Suprapubic skin (tissue), 4 donors: ENCODE measurements around the gene RFX2. TPM values are rescaled to one million over a fixed set of nuclear protein-coding genes. Genes with fewer than 3 reads are reported as not detected.

Source experiments
- DNase-seq, 2 donors: peaks; one replicate each; pipeline ENCODE4 v3.0.0-alpha.2; 2019; ENCODE audit warnings: low spot score in 2 of 2
- H3K27ac ChIP-seq: fragments of 200-600 bp; sonication (generic); one replicate; pipeline ENCODE4 v1.5.1; 2019
- H3K27me3 ChIP-seq: fragments of 200-600 bp; sonication (generic); one replicate; pipeline ENCODE4 v1.5.1; 2019
- H3K36me3 ChIP-seq: fragments of 200-600 bp; sonication (generic); one replicate; pipeline ENCODE4 v1.5.1; 2019
- H3K4me1 ChIP-seq: fragments of 200-600 bp; sonication (generic); one replicate; pipeline ENCODE4 v1.5.1; 2019
- H3K4me3 ChIP-seq: fragments of 200-600 bp; sonication (generic); one replicate; pipeline ENCODE4 v1.5.1; 2019; ENCODE audit warnings: mild to moderate bottlenecking
- H3K9me3 ChIP-seq: fragments of 200-600 bp; sonication (generic); one replicate; pipeline ENCODE4 v1.5.1; 2019
- EP300 ChIP-seq: sonication (generic); formaldehyde crosslinking; IDR thresholded peaks from one replicate; pipeline ENCODE4 v1.6.1; 2017; ENCODE audit warnings: antibody characterized with exemption
- POLR2A ChIP-seq, 2 donors: fragments of 450-650 bp; IDR thresholded peaks; one replicate each; pipeline ENCODE4 v1.6.1; 2017; ENCODE audit warnings: antibody characterized with exemption in 2 of 2, mild to moderate bottlenecking in 2 of 2, moderate library complexity in 2 of 2
- POLR2AphosphoS5 ChIP-seq, 3 donors: sonication (generic); formaldehyde crosslinking; IDR thresholded peaks; one replicate each; pipeline ENCODE4 v1.6.1; 2017; ENCODE audit warnings: antibody characterized with exemption in 3 of 3
- WGBS: methylation state at CpG from one replicate; pipeline ENCODE4 v1.1.5; 2018; 5-methylcytosine and 5-hydroxymethylcytosine counted together
- total RNA-seq, 4 donors: library from RNA; depleted of rRNA; stranded (reverse); fragments of >200 nt; gene quantifications; one replicate each; pipeline ENCODE4 v1.1.0, GENCODE V29; 2016
- TF ChIP-seq, protein P1 (sequence below), 2 donors: fragments of 200-600 bp in 1 of 2; fragments of 450-650 bp in 1 of 2; sonication (generic) in 1 of 2; IDR thresholded peaks; one replicate each; pipeline ENCODE4 v1.5.1; 2016 to 2019; ENCODE audit warnings: antibody characterized with exemption in 2 of 2, mild to moderate bottlenecking in 1 of 2, moderate library complexity in 1 of 2

RFX2 gene
- total RNA-seq, 4 donors from 2014 or later, result 28.8 to 62.0 (median 43.5) TPM

DNA sequence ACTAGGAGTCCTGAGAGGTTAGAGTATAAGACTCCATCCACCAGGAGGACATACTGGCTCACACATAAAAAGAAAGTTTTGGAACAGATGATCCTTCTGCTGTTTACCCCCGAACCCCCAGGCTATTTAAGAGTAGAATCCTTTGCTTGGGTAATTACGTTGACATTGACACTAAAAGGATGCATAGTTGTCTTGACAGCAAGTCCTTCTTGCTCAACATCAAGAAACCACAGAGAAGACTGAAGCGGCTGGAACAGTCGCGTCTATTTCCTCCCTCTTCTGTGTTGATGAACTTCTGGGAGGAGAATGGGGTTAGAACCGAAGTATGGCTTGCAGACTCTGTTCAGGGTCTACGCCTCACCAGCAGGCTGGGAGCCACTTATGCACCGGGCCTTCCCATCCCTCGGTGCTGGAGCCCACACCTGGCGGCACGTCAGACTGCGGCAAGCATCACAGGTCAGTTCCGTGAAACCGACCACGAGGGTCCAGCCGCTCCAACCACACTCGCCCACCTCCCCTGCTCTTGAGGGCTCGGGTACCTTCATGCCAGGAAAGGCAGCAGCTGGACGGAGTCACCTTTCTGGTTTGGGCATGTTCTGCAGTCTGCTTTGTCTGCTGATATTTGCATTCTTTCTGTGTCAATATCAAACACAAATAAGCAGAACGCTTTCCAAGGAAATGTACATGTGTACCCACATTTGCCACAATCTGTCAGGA, 90.0 kb downstream of the RFX2 start:
- 79% methylated on average over 19 of the region's 20 CpGs for WGBS
- Histone ChIP-seq H3K9me3 (no peaks in the 10 kb centered on the region), H3K27ac (no peak overlapping the region), H3K36me3 (peaks cover 11% of the 10 kb centered on the region), H3K4me3 (no peak overlapping the region), H3K4me1 (peaks cover 2% of the 10 kb centered on the region), H3K27me3 (no peaks in the 10 kb centered on the region)
- TF ChIP-seq POLR2AphosphoS5 (IDR thresholded peaks at IDR 0.05) (no peak), EP300 (no peak), POLR2A (IDR thresholded peaks at IDR 0.05) (no peak)
- TF ChIP-seq, protein P1, sequence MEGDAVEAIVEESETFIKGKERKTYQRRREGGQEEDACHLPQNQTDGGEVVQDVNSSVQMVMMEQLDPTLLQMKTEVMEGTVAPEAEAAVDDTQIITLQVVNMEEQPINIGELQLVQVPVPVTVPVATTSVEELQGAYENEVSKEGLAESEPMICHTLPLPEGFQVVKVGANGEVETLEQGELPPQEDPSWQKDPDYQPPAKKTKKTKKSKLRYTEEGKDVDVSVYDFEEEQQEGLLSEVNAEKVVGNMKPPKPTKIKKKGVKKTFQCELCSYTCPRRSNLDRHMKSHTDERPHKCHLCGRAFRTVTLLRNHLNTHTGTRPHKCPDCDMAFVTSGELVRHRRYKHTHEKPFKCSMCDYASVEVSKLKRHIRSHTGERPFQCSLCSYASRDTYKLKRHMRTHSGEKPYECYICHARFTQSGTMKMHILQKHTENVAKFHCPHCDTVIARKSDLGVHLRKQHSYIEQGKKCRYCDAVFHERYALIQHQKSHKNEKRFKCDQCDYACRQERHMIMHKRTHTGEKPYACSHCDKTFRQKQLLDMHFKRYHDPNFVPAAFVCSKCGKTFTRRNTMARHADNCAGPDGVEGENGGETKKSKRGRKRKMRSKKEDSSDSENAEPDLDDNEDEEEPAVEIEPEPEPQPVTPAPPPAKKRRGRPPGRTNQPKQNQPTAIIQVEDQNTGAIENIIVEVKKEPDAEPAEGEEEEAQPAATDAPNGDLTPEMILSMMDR (IDR thresholded peaks at IDR 0.05), result no peak
- DNase-seq, result no peak

DNA sequence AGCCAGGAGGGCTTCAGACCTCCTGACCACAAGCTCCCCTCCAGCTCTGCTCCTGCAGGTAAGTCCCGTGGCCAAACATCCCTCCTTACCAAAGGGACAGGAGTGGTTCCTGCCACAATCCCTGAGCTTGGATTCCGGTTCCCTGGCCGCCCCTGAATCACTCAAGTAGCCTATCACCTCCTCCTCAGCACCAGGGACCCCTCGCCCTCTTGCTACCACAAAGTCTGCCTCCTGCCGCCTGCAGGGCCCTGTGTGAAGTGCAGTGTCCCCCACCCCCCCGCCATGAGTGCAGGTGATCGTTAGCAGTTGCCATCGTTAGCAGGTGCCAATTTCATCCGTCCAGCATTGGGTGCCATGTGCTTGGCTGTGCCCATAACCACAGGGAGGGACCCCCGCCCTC, 91.5 kb downstream of the RFX2 start:
- 70% methylated on average over 7 of the region's 10 CpGs for WGBS
- TF ChIP-seq, protein P1 (IDR thresholded peaks at IDR 0.05), result no peak
- TF ChIP-seq POLR2AphosphoS5 (IDR thresholded peaks at IDR 0.05) (no peak), EP300 (no peak), POLR2A (IDR thresholded peaks at IDR 0.05) (no peak)
- DNase-seq, result no peak

DNA sequence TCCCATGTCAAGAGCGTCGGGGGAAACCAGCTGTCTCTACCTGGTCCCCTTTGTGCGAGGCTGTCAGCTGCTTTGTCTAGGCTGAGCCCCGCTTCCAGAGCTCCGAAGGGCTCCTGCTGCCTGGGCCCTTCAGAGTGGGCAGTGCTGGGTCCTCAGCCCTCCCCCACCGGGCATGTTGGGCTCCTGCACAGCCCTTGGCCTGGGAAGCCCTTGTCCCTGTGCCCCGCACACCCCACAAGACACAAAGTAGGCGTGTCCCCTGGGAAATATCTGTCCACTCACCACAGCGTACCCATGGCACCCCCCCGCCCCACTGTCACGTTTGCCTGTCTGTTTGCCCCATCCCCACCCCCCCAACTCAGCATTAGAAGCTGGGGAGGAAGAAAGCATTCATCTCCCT, 92.7 kb downstream of the RFX2 start:
- H3K27ac ChIP-seq, result no peak overlapping the region
- DNase-seq, result no peak
- 86% methylated on average over 7 of the region's 11 CpGs for WGBS
- no peak overlapping the region for H3K4me3 ChIP-seq
- H3K36me3 ChIP-seq, result peaks cover 18% of the 10 kb centered on the region
- H3K4me1 ChIP-seq, result peaks cover 2% of the 10 kb centered on the region
- TF ChIP-seq, protein P1 (IDR thresholded peaks at IDR 0.05), result no peak
- no peak for TF ChIP-seq POLR2AphosphoS5 (IDR thresholded peaks at IDR 0.05)
- TF ChIP-seq EP300, result no peak
- no peaks in the 10 kb centered on the region for H3K27me3 ChIP-seq
- H3K9me3 ChIP-seq, result no peaks in the 10 kb centered on the region

More for the DNA sequence above, 91.5 kb downstream of the RFX2 start:
- Histone ChIP-seq H3K4me3 (no peak overlapping the region), H3K27ac (no peak overlapping the region), H3K36me3 (peaks cover 14% of the 10 kb centered on the region), H3K4me1 (peaks cover 2% of the 10 kb centered on the region), H3K27me3 (no peaks in the 10 kb centered on the region), H3K9me3 (no peaks in the 10 kb centered on the region)

DNA sequence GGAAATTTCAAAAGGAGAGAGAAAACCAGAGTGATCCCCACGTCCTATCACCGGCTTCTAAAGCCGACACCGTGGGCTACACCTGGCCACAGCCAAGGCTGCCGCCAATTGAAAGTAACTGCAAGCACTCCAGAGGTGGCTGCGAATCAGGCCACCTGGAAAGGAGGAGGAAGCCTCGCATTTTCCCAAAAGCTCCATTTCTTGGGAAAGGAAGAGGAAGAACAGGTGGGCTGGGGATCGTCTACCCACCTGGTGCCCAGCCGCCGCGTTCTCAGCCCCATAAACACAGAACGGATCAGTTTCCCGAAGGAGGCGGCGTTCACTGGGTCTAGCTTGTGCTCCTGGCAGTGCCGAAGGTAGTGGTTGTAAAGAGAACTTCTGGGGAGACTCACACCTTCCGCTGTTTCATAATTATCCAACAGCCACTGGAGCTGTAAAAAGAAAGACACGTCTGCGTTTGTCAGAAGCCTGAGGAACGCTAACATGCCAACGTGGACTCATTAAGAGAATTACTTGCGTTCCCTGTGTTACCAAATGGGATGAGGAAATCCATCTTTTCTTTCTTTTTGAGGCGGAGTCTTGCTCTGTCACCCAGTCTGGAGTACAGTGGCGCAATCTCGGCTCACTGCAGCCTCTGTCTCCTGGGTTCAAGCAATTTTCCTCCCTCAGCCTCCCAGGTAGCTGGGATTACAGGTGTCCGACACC, 94.3 kb downstream of the RFX2 start:
- no peaks in the 10 kb centered on the region for H3K27me3 ChIP-seq
- peaks cover 18% of the 10 kb centered on the region for H3K36me3 ChIP-seq
- H3K4me3 ChIP-seq, result no peak overlapping the region
- H3K9me3 ChIP-seq, result no peaks in the 10 kb centered on the region
- WGBS, result 97% methylated on average over 26 of the region's 26 CpGs
- no peak for DNase-seq
- TF ChIP-seq POLR2AphosphoS5 (IDR thresholded peaks at IDR 0.05) (no peak), EP300 (no peak), POLR2A (IDR thresholded peaks at IDR 0.05) (no peak)
- TF ChIP-seq, protein P1 (IDR thresholded peaks at IDR 0.05), result no peak
- no peaks in the 10 kb centered on the region for H3K4me1 ChIP-seq
- no peak overlapping the region for H3K27ac ChIP-seq

DNA sequence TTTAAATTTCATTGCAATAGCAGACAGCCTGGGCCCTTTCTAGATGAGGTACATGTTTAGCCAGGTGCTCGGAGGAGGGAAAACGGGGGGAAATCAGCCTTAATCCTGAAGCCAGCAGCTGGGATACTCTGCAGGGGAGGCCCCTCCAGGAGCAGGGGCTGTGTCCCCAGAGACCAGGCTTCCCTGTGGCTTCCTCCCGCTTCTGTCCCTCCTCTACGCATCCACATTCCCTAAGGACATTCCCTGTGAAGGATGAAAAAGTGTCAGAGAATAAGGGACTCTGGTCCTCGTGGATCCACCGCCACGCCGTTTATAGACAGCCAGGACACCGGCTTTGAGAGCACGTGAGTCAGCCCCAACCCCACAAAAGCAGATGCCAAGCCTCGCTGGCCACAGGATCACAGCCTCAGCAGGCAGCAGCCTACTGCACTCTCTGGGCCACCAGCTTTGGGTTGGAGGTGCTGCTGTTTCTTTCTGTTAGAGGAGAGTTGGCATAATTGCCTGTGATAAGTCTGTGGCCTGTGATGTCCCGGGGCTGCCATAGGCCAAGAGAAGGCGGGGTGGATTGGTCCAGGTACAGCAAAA, 95.7 kb downstream of the RFX2 start:
- Histone ChIP-seq H3K27ac (no peak overlapping the region), H3K36me3 (peaks cover 29% of the 10 kb centered on the region), H3K27me3 (no peaks in the 10 kb centered on the region), H3K4me1 (no peaks in the 10 kb centered on the region), H3K9me3 (no peaks in the 10 kb centered on the region), H3K4me3 (no peak overlapping the region)
- no peak for DNase-seq
- 92% methylated on average over 13 of the region's 13 CpGs for WGBS
- no peak for TF ChIP-seq EP300
- TF ChIP-seq POLR2AphosphoS5 (IDR thresholded peaks at IDR 0.05), result no peak
- TF ChIP-seq POLR2A (IDR thresholded peaks at IDR 0.05), result no peak
- TF ChIP-seq, protein P1 (IDR thresholded peaks at IDR 0.05), result no peak
